ENCODE results near the gene SYT7. TPM values are rescaled to one million over a fixed set of nuclear protein-coding genes. Genes with fewer than 3 reads are reported as not detected.

Gene SYT7
- total RNA-seq, 2 donors from 2014 or later = 8.5 to 28.4 TPM

GRCh38 chr11:61491736-61492395 is 89.0 kb downstream of the SYT7 start:
- H3K4me3 ChIP-seq = no peak overlapping the region
- intact Hi-C loops (cut with DNase I) = no loop called here
- no peaks in the 10 kb centered on the region for H3K9me3 ChIP-seq
- DNase-seq = no peak
- H3K36me3 ChIP-seq = no peaks in the 10 kb centered on the region
- no peaks in the 10 kb centered on the region for H3K27me3 ChIP-seq
- no peaks in the 10 kb centered on the region for H3K4me1 ChIP-seq
- H3K9ac ChIP-seq (ENCODE audit: low read depth in 2 of 2, low read length in 2 of 2) = no peak overlapping the region
- H3K27ac ChIP-seq = no peak overlapping the region
- TF ChIP-seq CTCF (IDR thresholded peaks at IDR 0.05) = no peak

GRCh38 chr11:61489833-61490721 is 90.8 kb downstream of the SYT7 start:
- H3K27ac ChIP-seq = no peak overlapping the region
- intact Hi-C loops (cut with DNase I) = no loop called here

GRCh38 chr11:61488651-61489291 is 92.1 kb downstream of the SYT7 start:
- Histone ChIP-seq H3K27ac (peak overlapping the region; percentile 53), H3K4me3 (peak overlapping the region; percentile 4)

More at GRCh38 chr11:61489833-61490721, 90.8 kb downstream of the SYT7 start:
- Histone ChIP-seq H3K4me3 (no peak overlapping the region), H3K36me3 (no peaks in the 10 kb centered on the region), H3K9ac (ENCODE audit: low read depth in 2 of 2, low read length in 2 of 2) (no peak overlapping the region), H3K4me1 (no peaks in the 10 kb centered on the region), H3K9me3 (no peaks in the 10 kb centered on the region), H3K27me3 (no peaks in the 10 kb centered on the region)
- no peak for TF ChIP-seq CTCF (IDR thresholded peaks at IDR 0.05)
- no peak for DNase-seq

GRCh38 chr11:61487342-61488025 is 93.4 kb downstream of the SYT7 start:
- no peaks in the 10 kb centered on the region for H3K9me3 ChIP-seq
- intact Hi-C loops (cut with DNase I) = no loop called here
- H3K36me3 ChIP-seq = no peaks in the 10 kb centered on the region

More at GRCh38 chr11:61488651-61489291, 92.1 kb downstream of the SYT7 start:
- Histone ChIP-seq H3K9ac (ENCODE audit: low read depth in 2 of 2, low read length in 2 of 2) (peak overlapping the region in 1 of 2 donors; percentile 64), H3K9me3 (no peaks in the 10 kb centered on the region), H3K27me3 (no peaks in the 10 kb centered on the region), H3K36me3 (no peaks in the 10 kb centered on the region), H3K4me1 (no peaks in the 10 kb centered on the region)
- intact Hi-C loops (cut with DNase I) = no loop called here
- DNase-seq = peak; percentile 93
- no peak for TF ChIP-seq CTCF (IDR thresholded peaks at IDR 0.05)

More at GRCh38 chr11:61487342-61488025, 93.4 kb downstream of the SYT7 start:
- Histone ChIP-seq H3K27ac (no peak overlapping the region), H3K9ac (ENCODE audit: low read depth in 2 of 2, low read length in 2 of 2) (no peak overlapping the region), H3K4me1 (no peaks in the 10 kb centered on the region), H3K27me3 (no peaks in the 10 kb centered on the region), H3K4me3 (no peak overlapping the region)
- TF ChIP-seq CTCF (IDR thresholded peaks at IDR 0.05) = no peak
- DNase-seq = no peak
